GM13976 (cell line): ENCODE results near the gene KRTAP5-8.

Source experiments
- DNase-seq: peaks from one replicate; pipeline ENCODE4 v3.0.0; 2012; ENCODE audit warnings: low spot score
- in situ Hi-C: fragments of 300-500 bp; cut with MboI; formaldehyde crosslinking; loops from one replicate; pipeline ENCODE4 v1.12.0; 2022; ENCODE audit warnings: low sequenced_read_pairs, mixed read lengths, inconsistent platforms; ENCODE audit not compliant: unreplicated experiment
- TF ChIP-seq, protein P1 (sequence below): IDR thresholded peaks from 2 replicates; pipeline ENCODE4 v1.5.1; 2012; ENCODE audit warnings: borderline replicate concordance, mild to moderate bottlenecking; ENCODE audit not compliant: insufficient read depth; ENCODE audit errors: extremely low read depth, missing control alignments, control extremely low read depth

Gene KRTAP5-8

DNA sequence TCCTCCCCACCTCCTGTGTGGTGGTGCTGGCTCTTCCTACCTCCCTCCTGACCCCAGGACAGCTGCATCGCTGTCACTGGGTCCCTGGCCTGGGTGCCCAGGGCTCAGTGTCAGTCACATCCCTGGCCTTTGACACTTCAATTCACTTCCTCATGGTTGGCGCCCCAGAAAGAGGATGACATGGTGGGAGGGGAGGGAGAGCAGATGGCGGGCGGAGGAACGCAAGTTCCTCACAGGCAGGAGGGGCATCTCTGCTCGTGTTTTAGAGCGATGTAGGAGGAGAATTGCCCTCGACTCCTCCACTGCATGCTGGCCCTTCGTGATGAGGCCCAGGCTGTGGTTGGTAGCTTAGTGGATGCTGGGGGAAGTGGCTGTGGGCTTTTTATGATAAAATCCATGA, 45.9 kb upstream of the KRTAP5-8 start:
- DNase-seq = no peak
- TF ChIP-seq, protein P1, sequence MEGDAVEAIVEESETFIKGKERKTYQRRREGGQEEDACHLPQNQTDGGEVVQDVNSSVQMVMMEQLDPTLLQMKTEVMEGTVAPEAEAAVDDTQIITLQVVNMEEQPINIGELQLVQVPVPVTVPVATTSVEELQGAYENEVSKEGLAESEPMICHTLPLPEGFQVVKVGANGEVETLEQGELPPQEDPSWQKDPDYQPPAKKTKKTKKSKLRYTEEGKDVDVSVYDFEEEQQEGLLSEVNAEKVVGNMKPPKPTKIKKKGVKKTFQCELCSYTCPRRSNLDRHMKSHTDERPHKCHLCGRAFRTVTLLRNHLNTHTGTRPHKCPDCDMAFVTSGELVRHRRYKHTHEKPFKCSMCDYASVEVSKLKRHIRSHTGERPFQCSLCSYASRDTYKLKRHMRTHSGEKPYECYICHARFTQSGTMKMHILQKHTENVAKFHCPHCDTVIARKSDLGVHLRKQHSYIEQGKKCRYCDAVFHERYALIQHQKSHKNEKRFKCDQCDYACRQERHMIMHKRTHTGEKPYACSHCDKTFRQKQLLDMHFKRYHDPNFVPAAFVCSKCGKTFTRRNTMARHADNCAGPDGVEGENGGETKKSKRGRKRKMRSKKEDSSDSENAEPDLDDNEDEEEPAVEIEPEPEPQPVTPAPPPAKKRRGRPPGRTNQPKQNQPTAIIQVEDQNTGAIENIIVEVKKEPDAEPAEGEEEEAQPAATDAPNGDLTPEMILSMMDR = no peak
- in situ Hi-C loops = no loop called here

- TF ChIP-seq, protein P1 = no peak
- DNase-seq = no peak
- in situ Hi-C loops = no loop called here
These were observed 42.3 kb upstream of the KRTAP5-8 start for GRCh38 chr11:71495286-71496230.

- TF ChIP-seq, protein P1 = no peak
- in situ Hi-C loops = no loop called here
- DNase-seq = no peak
These were observed 41.4 kb upstream of the KRTAP5-8 start for GRCh38 chr11:71496421-71496820.

DNA sequence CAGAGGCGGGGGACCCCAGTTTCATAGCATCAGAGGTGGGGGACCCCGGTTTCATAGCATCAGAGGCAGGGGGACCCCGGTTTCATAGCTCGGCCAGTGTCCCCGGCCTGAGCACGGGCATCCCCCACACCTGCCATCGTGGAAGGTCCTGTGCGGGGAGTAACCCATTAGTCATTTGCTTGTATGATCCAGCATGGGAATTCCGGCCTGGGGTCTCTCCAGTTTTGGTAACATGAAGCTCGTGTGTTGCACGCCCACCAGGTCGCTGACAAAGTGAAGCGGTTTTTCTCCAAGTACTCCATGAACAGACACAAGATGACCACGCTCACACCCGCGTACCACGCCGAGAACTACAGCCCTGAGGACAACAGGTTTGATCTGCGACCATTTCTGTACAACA, 39.7 kb upstream of the KRTAP5-8 start:
- TF ChIP-seq, protein P1 = no peak
- in situ Hi-C loops = no loop called here
- no peak for DNase-seq

DNA sequence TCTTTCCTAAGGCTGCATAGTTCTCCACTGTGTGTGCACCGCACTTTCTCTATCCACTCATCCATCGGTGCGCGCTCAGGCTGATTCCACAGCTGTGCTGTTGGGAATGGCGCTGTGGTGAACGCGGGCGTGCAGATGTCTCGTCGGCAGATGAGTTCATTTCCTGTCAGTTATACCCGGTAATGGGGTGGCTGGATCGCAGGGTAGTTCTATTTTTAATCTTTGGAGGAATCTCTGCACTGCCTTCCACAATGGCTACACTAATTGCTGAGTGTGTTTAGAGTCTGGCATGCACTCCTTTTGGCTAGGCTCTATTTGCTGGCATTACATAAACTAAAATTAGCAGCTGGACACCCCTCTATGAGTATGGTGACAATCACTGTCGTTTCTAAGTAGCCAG, 38.7 kb upstream of the KRTAP5-8 start:
- no peak for DNase-seq
- in situ Hi-C loops = no loop called here
- TF ChIP-seq, protein P1 = no peak

GRCh38 chr11:71499546-71499945, 38.3 kb upstream of the KRTAP5-8 start:
- TF ChIP-seq, protein P1 = no peak
- in situ Hi-C loops = no loop called here
- DNase-seq = no peak
